Measurements from ENCODE around the gene CARMIL1.
"Not testable (repeated sequence)": the region's sequence is repeated elsewhere in the genome, so short reads cannot be mapped to it uniquely, and the experiment has no call there.

Gene CARMIL1

GRCh38 chr6:25381077-25381476 lies 101.9 kb downstream of the CARMIL1 start:
- TF ChIP-seq CTCF (IDR thresholded peaks at IDR 0.05; ENCODE audit: low read depth, low read length), result no peak

GRCh38 chr6:25382476-25382875 lies 103.3 kb downstream of the CARMIL1 start:
- H3K4me3 ChIP-seq (ENCODE audit: low read depth, low read length), result not testable (repeated sequence)

More at GRCh38 chr6:25381077-25381476, 101.9 kb downstream of the CARMIL1 start:
- H3K4me3 ChIP-seq (ENCODE audit: low read depth, low read length), result no peak overlapping the region

GRCh38 chr6:25384234-25384633 lies 105.1 kb downstream of the CARMIL1 start:
- H3K4me3 ChIP-seq (ENCODE audit: low read depth, low read length), result no peak overlapping the region
- no peak for TF ChIP-seq CTCF (IDR thresholded peaks at IDR 0.05; ENCODE audit: low read depth, low read length)

- H3K4me3 ChIP-seq (ENCODE audit: low read depth, low read length), result no peak overlapping the region
- no peak for TF ChIP-seq CTCF (IDR thresholded peaks at IDR 0.05; ENCODE audit: low read depth, low read length)
Observed at GRCh38 chr6:25384967-25385366, 105.8 kb downstream of the CARMIL1 start.

- H3K4me3 ChIP-seq (ENCODE audit: low read depth, low read length), result no peak overlapping the region
- no peak for TF ChIP-seq CTCF (IDR thresholded peaks at IDR 0.05; ENCODE audit: low read depth, low read length)
Observed at GRCh38 chr6:25387483-25387882, 108.3 kb downstream of the CARMIL1 start.

GRCh38 chr6:25387911-25388310 lies 108.7 kb downstream of the CARMIL1 start:
- no peak overlapping the region for H3K4me3 ChIP-seq (ENCODE audit: low read depth, low read length)
- no peak for TF ChIP-seq CTCF (IDR thresholded peaks at IDR 0.05; ENCODE audit: low read depth, low read length)

- no peak for TF ChIP-seq CTCF (IDR thresholded peaks at IDR 0.05; ENCODE audit: low read depth, low read length)
- H3K4me3 ChIP-seq (ENCODE audit: low read depth, low read length), result no peak overlapping the region
Observed at GRCh38 chr6:25388776-25389175, 109.6 kb downstream of the CARMIL1 start.

- TF ChIP-seq CTCF (IDR thresholded peaks at IDR 0.05; ENCODE audit: low read depth, low read length), result no peak
- no peak overlapping the region for H3K4me3 ChIP-seq (ENCODE audit: low read depth, low read length)
Observed at GRCh38 chr6:25389471-25389870, 110.3 kb downstream of the CARMIL1 start.

All from WI38 (cell line).